CD4-positive, alpha-beta T cell treated with Interleukin-4 for 1 hour (primary cell): ENCODE results near the gene ACAT2.
A peak's percentile ranks its signal among the peaks of the same experiment; 100 is the strongest.
"Not testable (repeated sequence)": the region's sequence is repeated elsewhere in the genome, so short reads cannot be mapped to it uniquely, and the experiment has no call there.

Experiments used
- DNase-seq, 2 donors: peaks; one replicate each; pipeline ENCODE4 v3.0.0-alpha.2; 2020 to 2022

ACAT2 gene

DNA sequence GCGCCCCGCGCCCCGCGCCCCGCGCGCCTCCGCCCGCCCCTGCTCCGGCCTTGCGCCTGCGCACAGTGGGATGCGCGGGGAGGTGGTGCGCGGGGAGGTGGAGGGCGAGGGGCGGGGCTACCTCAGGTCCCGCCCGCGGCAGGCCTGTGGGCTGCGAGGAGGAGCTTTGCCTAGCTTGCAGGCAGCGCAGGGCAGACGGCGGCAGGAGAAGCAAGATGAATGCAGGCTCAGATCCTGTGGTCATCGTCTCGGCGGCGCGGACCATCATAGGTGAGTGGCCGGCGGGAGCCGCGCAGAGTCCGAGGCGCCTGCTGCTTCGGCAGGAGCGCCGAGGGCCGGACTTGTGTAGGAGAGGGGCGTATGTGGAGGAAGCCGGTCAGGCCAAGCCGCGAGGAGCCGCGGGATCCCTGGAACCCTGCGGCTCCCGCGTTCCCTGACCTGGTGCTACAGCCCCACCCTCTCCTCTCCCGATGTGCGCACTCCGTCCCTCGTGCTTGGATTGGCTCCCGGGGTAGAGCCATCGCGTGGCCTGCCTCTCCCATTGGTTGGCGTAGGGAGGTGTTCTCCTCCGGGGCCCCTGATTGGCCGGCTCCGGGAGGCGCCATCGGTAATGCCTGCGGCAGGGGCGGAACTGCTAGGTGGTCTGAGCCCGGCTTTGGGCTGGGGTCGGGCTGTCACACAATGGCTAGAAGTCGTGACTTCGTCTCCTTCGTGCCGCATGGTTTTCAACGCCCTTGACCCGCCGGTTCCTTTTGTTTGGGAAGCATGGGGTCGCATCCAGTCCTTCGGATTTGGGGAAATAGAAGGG lies at the start of gene ACAT2:
TSS of gene ACAT2 (plus strand) at position 173 of the 808 bp plus-strand sequence. CDS start at position 216, 43 bp downstream.
- peak; percentile 94 to 95 for DNase-seq

DNA sequence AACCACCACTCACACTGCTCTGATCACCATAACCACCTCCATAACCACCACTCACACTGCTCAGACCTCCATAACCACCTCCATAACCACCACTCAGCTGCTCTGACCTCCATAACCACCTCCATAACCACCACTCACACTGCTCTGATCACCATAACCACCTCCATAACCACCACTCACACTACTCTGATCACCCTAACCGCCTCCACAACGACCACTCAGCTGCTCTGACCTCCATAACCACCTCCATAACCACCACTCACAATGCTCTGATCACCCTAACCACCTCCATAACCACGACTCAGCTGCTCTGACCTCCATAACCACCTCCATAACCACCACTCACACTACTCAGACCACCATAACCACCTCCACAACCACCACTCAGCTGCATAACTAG lies 49.5 kb upstream of the ACAT2 start:
- not testable (repeated sequence) for DNase-seq

DNA sequence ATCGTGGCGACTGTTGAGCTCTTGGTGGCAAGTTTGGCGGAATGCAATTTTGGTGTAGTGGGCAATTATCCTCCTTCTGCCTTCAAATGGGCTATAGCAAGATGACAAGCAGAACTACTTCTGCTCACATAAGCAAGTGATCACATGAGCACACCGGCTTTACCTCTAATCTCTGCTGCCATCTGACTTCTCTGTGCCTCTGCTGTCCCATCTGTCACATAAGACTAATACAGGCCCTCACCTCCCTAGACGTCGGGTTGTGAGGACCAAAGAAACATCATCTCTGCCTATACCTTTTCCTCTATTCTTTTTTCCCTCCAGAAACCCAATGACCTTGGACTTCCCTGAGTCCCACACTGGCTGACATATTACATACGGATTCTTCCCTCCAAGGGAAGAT lies 47.9 kb upstream of the ACAT2 start:
- DNase-seq: no peak

DNA sequence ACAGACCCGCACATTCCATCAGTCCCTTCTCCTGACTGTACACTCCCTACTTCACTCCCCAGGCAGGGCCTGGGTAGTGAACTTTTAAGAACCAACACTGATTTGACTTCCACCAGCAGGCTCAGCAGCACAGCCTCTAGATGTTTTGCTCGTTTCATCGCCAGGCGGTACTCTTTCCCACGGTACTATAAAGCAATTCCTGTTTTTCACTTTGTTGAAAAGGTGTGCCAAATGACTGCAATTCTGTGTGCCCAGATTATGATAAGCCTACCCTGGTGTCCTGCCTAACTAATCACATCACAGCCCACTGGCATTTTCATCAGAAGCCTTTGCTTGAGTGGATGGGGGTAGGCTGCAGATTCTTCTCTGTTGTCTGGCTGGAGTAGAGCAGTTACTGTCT lies 47.4 kb upstream of the ACAT2 start:
- no peak for DNase-seq

DNA sequence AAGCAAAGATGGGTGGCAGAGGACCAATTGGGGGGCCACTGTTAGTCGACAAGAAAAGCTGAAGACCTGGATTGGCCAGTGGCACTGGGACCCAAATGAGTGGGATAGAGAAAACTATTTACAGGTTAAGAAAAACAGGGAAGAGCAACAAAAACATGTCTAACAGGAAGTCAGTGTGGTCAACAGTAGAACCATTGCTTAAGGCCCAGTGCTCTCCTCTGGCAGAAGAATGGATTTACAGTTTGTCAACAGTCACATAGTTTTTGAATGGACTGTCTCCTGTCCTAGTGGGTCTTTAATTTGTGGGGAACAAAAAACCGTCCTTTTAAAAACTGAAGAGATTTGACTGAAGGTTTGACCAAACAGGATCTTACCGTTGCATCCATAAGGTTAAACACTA lies 46.7 kb upstream of the ACAT2 start:
- DNase-seq: no peak

DNA sequence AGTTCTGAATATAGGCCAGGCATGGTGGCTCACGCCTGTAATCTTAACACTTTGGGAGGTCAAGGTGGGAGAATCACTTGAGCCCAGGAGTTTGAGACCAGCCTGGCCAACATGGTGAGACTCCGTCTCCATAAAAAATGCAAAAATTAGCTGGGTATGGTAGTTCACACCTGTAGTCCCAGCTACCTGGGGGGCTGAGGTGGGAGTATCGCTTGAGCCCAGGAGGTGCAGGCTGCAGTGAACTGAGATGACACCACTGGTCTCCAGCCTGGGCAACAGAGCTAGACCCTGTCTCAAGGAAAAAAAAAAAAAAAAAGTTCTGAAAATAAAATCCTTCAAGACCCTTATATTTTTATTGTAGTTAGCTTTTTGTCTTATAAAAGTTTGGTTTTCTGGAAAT lies 46.2 kb upstream of the ACAT2 start:
- no peak for DNase-seq

DNA sequence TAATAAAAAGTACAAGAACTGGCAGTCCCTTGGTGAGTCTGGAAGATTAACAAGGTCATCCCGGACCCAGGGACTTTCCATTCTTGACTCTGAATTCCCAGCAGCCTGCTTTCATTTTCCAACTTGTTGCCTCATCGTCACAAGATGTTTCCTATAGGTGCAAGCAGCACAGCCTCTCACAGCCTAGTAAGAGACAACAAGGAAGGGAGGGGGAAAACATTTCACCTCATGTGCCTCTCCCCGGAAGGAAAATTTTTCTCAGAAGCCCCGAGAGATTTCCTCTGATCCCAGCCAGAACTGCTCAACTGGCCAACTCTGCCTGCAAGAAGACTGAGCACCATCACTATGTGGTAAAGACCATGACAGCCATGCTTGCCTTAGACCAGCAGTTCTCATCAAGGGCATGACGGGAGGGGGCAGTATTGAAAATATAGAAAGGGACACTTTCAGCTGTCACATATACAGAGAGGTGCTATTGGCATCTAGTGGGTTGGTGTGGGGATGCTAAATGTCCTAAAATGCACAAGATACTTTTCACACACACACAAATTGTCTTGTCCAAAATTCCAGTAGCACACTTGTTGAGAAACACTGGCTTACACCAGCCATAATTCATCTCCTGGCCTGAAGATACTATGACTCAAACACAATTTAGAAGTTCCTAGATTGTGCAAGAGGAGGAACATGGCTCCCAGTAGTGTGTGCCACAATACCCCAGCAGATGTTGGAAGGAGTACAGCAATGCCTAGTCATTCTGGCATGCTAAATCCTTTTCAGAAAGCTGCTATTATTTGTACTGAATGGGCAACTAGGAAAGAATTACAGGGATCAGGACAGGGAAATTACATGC lies 45.4 kb upstream of the ACAT2 start:
- peak in 1 of 2 donors; percentile 36 for DNase-seq

DNA sequence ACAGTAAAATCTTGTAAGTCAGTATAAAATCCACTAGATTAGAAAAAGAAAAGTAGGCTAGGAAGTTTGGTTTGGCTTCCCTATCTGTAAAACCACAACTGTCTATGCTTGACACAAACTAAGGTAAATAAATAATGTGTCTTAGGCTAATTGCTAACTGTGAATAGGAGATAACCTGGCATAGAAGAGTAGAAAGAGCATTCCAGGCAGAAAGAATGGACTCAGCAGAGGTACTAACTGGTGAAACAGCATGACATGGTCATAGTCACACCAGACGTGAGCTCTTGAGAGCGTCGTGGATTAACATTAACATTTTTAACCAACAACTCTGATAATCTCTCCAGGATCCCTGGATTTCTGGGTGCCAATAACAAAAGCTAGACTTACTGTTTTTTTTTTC lies 43.2 kb upstream of the ACAT2 start:
- DNase-seq: no peak

DNA sequence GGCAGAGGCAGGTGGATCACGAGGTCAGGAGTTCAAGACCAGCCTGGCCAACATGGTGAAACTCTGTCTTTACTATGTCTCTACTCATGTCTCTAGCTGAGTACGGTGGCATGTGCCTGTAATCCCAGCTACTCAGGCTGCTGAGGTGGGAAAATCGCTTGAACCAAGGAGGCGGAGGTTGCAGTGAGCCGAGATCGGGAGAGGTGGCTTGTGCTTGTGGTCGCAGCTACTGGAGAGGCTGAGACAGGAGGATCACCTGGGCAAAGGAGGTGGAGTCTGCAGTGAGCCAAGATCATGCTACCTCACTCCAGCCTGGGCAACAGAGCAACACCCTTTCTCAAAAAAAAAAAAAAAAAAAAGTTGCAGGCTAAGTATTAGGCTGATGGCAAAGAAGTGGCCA lies 42.6 kb upstream of the ACAT2 start:
- no peak for DNase-seq

DNA sequence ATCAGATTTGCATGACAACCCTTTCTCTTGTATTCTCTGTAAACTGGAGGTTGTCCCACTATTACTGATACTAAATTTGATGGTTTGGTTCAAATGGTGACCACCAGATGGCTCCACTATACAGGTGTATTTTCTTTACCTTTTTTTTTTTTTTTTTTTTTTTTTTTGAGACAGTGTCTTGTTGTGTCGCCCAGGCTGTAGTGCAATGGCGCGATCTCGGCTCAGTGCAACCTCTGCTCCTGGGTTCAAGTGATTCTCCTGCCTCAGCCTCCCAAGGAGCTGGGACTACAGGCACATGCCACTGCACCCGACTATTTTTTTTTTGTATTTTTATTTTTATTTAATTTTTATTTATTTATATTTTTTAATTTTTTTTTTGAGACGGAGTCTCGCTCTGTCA lies 41.1 kb upstream of the ACAT2 start:
- peak; percentile 42 to 80 for DNase-seq

DNA sequence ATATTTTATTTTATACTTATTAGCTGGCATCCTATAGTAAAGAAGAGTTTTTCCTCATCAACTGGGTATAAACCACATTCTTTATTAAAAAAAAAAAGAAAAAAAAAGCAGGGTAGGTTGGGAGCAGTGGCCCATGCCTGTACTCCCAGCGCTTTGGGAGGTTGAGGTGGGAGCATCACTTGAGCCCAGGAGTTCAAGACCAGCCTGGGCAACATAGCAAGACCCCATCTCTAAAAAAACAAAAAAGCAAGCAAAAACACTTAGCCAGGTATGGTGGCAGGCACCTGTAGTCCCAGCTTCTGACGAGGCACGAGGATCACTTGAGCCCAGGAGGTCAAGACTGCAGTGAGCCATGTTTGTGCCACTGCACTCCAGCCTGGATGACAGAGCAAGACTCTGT lies 39.9 kb upstream of the ACAT2 start:
- DNase-seq: not testable (repeated sequence)

DNA sequence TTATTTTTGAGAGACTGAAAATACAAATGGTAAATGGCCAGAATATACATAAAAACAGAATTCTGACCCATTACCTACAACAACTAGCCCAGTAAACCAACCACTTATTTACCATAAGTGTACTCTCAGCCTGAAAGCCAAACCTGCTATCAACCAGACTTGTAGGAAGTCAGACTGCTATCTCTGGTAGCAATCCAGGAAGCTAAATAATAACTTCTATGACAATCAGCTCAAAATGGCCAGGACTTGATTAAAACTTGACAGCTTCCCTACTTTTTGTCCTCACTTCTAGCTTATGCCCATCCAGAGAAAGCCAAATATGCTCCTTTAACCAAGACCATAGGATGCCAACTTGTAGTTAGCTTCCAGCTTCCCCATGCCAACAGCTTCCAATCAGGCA lies 39.2 kb upstream of the ACAT2 start:
- DNase-seq: no peak

DNA sequence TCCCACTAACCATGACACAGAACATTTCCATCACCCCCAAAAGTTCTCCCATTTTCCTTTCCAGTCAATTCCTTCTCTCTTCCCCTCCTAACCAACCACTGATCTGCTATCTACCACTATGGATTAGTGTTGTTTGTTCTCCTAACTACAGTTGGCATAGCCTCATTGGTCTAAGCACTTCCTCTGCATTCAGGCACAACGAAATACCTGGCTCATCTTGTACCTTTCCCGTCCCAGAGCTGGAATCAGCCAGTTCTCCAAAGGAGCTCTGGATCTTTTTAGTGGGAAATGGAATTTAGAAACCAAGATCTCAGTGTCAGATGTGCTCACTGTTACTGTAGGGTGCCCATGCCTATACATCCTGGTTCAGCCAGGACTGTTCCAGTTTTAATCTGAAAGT lies 38.6 kb upstream of the ACAT2 start:
- no peak for DNase-seq

DNA sequence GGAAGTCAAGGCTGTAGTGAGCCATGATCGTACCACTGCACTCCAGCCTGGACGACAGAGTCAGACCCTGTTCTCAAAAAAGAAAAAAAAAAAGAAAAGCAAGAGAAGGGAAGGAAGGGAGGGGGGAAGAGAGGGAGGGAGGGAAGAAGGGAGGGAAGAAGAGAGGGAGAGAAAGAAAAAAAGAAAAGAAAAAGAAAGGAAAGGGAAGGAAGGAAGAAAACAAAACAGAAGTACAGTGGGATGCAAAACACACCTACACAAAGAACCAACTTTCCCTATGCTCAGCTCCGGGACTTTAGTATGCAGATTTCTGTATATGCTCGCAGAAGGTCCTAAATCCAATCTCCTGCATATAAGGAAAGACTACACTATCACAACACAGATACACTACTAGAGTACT lies 37.1 kb upstream of the ACAT2 start:
- no peak for DNase-seq

DNA sequence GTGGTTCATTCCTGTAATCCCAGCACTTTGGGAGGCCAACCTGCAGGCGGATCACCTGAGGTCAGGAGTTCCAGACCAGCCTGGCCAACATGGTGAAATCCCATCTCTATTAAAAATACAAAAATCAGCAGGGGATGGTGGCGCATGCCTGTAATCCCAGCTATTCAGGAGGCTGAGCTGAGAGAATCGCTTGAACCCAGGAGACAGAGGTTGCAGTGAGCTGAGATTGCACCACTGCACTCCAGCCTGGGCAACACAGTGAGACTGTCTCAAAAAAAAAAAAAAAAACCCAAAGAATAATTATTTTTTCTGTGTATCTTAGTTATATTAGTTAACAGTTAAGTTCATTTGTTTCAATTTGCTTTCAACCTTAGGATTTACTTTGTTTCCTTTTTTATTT lies 36.6 kb upstream of the ACAT2 start:
- not testable (repeated sequence) for DNase-seq

DNA sequence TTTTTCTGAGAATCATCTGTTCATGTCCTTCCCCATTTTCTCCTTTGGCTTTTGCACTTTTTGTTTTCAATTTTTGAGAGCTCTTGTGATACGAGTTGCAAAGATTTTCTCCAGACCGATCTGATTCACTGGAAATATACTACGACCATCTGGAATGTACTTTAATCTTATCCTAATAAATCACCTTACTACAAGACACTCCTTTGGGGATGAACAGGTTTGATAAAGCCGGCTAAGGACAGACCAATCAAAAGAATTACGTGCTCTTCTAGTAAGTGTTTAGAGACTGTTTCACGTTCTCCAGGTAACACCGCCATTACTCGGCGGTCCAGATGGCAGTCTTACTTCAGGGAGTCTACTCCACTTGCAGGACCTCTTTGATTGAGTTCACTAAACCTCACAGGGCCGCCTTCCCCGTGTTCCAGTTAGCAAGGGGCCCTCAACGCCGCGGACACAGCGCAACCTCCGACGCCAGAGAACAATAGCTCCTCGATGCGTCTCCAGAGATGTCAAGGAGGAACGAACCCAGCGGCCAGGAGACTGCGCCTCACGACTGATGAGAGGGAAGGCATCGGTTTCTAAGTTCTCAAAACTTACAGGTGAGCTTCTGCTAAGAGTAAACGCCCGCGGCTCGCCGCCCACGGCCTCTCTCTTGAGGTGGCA lies 35.5 kb upstream of the ACAT2 start:
- no peak for DNase-seq

DNA sequence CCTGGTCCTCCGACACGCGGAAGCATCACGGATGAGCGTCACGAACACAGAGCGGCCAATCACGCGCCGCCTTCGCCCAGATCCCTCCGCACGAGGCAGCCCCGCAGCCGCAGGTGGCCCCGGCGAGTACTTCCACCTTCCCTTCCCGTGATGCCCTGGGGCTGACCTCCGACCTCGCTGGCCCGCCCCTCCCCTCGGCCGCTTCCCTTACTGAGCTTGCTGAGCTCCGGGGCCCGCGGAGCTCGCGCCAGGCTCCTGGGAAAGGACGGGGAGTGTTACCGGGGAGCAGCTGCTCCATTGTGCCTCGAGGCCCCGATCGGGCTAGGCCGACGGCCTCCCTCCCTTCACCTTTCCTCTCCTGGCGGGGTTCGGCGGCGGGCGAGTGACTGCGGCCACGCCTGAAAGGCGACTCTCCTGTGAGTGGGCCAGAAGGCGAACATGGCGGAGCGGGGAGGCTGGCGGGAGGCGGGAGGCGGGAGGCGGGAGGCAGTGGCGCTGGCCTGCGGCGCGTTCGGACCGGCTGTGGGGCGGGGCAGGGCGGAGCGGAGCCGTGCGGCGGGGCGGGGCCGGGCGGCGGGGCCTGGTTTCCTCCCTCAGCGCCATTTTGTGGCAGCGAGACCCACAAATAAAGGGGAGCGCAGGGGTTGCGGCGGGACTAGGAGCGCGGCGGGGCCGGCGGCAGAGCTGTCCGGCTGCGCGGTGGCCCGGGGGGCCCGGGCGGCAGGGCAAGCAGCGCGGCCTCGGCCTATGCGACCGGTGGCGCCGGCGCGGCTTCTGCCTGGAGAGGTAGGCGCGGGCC lies 34.7 kb upstream of the ACAT2 start, which contains the start of gene WTAP:
TSS of gene WTAP (plus strand) at position 589 of the 799 bp plus-strand sequence. CDS start 8,760 bp downstream, outside the sequence.
- peak; percentile 97 for DNase-seq

DNA sequence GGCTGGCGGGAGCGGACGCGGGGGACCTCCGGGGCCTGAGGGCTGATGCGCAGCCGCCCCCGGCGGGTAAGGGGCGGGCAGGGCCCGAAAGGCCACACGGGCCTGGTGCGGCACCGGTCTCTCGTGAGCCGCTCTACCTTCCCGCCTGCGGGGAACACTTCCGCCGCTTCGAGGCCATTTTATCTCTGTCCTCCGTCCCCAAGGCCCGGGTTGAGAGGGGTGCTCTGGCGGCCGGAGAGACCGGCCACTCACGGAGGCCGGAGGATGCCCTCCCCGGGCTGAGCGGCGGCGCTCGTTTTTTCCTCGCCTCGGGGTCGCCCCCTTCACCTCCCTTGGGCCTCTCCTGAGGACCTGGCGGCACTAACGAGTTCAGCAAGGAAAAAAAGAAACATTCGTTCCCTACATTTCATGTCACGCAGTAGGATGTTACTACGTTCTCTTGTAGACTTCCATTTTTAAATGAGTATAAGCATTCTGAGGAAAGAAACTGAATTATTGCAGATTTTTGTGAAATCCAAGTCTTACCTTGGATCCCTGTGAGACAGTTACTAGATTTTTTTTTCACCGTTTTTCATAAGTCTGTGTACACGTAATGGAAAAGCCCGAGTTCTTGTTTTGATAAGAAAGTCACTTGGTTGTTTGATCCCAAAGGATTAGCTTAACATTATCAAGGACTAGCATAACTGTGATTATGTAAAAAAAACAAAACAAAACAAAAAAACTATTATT lies 34.0 kb upstream of the ACAT2 start:
- no peak for DNase-seq

DNA sequence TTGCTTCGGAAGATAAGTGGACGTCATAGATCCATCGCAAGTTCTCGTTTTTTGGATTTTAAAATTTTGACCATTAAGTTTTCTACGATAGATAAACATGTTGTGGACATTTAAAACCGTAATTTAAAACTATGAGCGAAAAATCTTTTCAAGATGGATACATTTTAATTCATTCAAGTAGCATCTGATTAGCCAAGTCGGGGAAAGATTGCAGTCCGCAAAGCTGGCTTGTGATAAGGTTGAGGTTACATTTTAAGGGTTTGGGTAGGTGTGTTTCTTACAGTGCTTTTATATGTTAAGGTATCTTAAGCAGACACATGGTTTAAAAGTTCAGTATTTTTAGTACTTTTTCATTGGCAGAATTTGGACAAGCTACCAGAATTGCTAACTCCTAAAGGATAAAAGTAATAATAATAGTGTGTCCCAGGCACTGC lies 33.3 kb upstream of the ACAT2 start:
- peak in 1 of 2 donors; percentile 43 for DNase-seq

DNA sequence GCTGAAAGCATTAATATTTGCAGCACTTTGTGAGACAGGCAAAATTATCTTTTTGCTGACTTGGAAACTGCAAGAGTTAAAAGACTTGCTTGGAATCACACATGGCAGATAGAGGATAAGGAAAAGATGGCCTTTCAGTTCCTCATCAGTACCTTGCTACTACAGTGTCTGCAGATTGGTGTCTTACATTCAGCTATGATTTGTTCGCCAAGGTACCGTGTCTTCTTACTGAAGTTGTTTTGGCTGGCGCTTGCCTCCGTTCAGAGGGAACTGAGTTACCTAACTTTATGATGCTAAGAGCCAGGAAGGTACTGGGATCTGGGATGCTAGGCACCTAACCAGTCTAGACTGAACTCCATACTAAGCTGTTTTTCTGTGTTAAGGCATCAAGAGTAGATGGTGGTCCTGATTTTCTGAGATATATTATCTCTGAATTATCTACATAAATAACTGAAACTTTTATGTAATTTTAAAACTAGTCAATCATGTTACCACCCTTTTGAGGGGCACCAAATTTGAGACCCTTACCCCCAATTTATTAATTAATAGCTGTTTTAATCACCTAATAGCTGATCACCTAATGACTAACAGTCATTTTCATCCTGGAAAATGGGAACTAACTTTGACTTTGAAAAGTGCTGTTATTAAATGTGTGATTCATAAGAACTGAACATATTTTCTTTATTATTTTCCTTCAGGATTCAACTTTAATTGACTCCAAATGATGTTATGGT lies 32.1 kb upstream of the ACAT2 start:
- DNase-seq: peak in 1 of 2 donors; percentile 24

DNA sequence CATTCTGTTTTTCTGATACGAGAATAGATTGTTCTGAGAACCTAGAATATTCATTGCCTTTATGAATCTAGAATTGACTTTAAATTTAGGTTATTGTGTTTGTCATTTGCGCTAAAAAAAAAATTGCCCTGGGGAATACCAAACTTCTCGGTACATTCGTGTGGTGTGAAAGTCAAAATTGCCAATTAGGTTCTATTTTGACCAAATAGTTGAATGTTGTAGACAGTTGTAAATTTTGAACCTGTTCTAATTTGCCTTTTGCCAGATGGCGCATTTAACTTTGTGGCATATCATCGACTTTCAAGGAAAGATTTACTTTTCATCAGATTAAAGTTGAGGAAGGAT lies 31.5 kb upstream of the ACAT2 start:
- no peak for DNase-seq
